Measurements from ENCODE around the gene TAOK1.

DNA sequence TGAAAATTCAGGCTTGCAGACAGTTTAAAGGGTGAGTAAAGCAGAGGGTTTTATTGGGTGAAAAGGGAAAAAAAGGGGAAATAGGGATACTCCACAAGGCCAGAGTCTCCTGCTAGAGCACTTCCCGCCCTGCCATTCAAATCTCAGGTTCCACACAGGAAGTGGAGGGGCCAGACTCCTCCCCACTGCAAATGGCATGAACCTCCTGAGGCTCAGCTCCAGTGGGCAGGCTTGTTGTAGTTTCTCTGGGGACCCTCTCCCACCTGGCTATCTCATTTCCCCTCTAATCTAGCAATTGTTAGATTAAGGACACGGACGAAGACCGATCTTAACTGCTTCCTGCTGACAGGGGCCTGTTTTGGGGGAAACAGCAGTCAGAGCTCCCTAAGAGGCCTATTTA is 43.4 kb downstream of the TAOK1 start:
- TF ChIP-seq, protein P1, sequence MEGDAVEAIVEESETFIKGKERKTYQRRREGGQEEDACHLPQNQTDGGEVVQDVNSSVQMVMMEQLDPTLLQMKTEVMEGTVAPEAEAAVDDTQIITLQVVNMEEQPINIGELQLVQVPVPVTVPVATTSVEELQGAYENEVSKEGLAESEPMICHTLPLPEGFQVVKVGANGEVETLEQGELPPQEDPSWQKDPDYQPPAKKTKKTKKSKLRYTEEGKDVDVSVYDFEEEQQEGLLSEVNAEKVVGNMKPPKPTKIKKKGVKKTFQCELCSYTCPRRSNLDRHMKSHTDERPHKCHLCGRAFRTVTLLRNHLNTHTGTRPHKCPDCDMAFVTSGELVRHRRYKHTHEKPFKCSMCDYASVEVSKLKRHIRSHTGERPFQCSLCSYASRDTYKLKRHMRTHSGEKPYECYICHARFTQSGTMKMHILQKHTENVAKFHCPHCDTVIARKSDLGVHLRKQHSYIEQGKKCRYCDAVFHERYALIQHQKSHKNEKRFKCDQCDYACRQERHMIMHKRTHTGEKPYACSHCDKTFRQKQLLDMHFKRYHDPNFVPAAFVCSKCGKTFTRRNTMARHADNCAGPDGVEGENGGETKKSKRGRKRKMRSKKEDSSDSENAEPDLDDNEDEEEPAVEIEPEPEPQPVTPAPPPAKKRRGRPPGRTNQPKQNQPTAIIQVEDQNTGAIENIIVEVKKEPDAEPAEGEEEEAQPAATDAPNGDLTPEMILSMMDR (IDR thresholded peaks at IDR 0.05): no peak
- TF ChIP-seq POLR2A (IDR thresholded peaks at IDR 0.05): no peak
